Measurements from ENCODE around the gene ESPN.

DNA sequence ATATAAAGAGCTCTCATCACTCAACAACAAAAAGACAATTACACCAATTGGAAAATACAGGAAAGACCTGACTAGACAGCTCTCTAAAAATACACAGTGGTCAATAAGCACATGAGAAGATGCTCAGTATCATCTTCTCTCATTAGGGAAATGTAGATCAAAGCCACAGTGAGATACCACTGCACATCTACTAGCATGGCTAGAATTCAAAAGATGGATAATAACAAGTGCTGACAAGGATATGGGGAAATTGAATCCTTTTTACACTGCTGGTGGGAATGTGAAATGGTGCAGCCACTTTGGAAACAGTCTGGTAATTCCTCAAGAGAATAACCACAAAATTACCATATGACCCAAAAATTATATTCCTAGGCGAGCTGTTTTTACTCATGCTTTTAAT is 40.4 kb upstream of the ESPN start:
- no peak for TF ChIP-seq POLR2AphosphoS5 (IDR thresholded peaks at IDR 0.05; ENCODE audit: low read depth, low read length)
- no peak for TF ChIP-seq POLR2A (IDR thresholded peaks at IDR 0.05; ENCODE audit: low read depth, low read length)

Measured in GM12892 (cell line).